A673 (cell line): ENCODE data around the gene RACK1. TPM values are rescaled to one million over a fixed set of nuclear protein-coding genes. Genes with fewer than 3 reads are reported as not detected.

Source experiments
- BruUV-seq: library from RNA; stranded (reverse); fragments of 400-500 nt; replicated peaks from 2 replicates; lab custom pipeline; 2021; lab: Mats Ljungman, UMichigan
- CTCF ChIA-PET: fragments of 300-600 bp; sonication (Branson Sonifier 250); formaldehyde crosslinking; loops from one replicate; lab custom pipeline; 2022; ENCODE audit warnings: antibody characterized with exemption; lab: Charles Lee
- POLR2A ChIA-PET: fragments of 300-600 bp; sonication (Branson Sonifier 250); formaldehyde crosslinking; loops from one replicate; lab custom pipeline; 2022; ENCODE audit warnings: antibody characterized with exemption; ENCODE audit not compliant: low non-redundant PET; lab: Charles Lee
- DNase-seq: peaks from one replicate; pipeline ENCODE4 v3.0.0-alpha.2; 2015; ENCODE audit warnings: low spot score
- H3K27ac ChIP-seq: fragments of 200-600 bp; sonication (generic); 2 replicates; pipeline ENCODE4 v1.5.1; 2016; ENCODE audit warnings: mixed run types, low read depth, mild to moderate bottlenecking, mixed read lengths, antibody characterized with exemption, low read length; ENCODE audit not compliant: poor library complexity, severe bottlenecking
- H3K27me3 ChIP-seq: fragments of 200-600 bp; sonication (generic); replicated peaks from 2 replicates; pipeline ENCODE4 v1.6.1; 2017; ENCODE audit warnings: mixed run types, low read depth, mild to moderate bottlenecking, mixed read lengths, antibody characterized with exemption, low read length; ENCODE audit not compliant: insufficient read depth, poor library complexity
- H3K36me3 ChIP-seq: fragments of 200-600 bp; sonication (generic); 2 replicates; pipeline ENCODE4 v1.6.1; 2016; ENCODE audit warnings: mixed run types, mild to moderate bottlenecking, mixed read lengths, antibody characterized with exemption, low read length; ENCODE audit not compliant: insufficient read depth, poor library complexity, severe bottlenecking
- H3K4me1 ChIP-seq: fragments of 200-600 bp; sonication (generic); 2 replicates; pipeline ENCODE4 v1.6.1; 2017; ENCODE audit warnings: mixed run types, mild to moderate bottlenecking, mixed read lengths, antibody characterized with exemption, low read length; ENCODE audit not compliant: insufficient read depth, poor library complexity, severe bottlenecking
- H3K4me3 ChIP-seq: fragments of 200-600 bp; sonication (generic); 2 replicates; pipeline ENCODE4 v1.5.1; 2016; ENCODE audit warnings: low read depth, mixed run types, mild to moderate bottlenecking, mixed read lengths, low read length; ENCODE audit not compliant: poor library complexity, severe bottlenecking
- H3K9me3 ChIP-seq: fragments of 200-600 bp; sonication (generic); 2 replicates; pipeline ENCODE4 v1.6.1; 2016; ENCODE audit warnings: mixed run types, low read depth, mild to moderate bottlenecking, mixed read lengths, antibody characterized with exemption, low read length; ENCODE audit not compliant: poor library complexity, severe bottlenecking
- CTCF ChIP-seq: fragments of 300-800, 200-600 bp; sonication (generic); conservative IDR thresholded peaks from 2 replicates; pipeline ENCODE4 v1.5.1; 2017; ENCODE audit warnings: low read depth, mild to moderate bottlenecking, antibody characterized with exemption, low read length, moderate library complexity, mixed read lengths
- EZH2 ChIP-seq: fragments of 200-600 bp; sonication (generic); IDR thresholded peaks from 2 replicates; pipeline ENCODE4 v1.6.1; 2017; ENCODE audit warnings: borderline replicate concordance, low read depth, mild to moderate bottlenecking, mixed read lengths, antibody characterized with exemption, low read length; ENCODE audit not compliant: poor library complexity, severe bottlenecking
- intact Hi-C: fragments of 100-400 bp; cut with micrococcal nuclease; formaldehyde crosslinking; loops from one replicate; pipeline ENCODE4 v1.10.0; 2022; ENCODE audit not compliant: unreplicated experiment
- total RNA-seq: library from RNA; stranded (reverse); gene quantifications from 2 replicates; pipeline ENCODE4 v1.2.3, GENCODE V29; 2021

Gene RACK1
- total RNA-seq, 1 experiment from 2014 or later = 1,719 TPM

GRCh38 chr5:181246276-181247049 is 2.8 kb upstream of the RACK1 start:
- DNase-seq = peak; percentile 79
- H3K36me3 ChIP-seq = peaks cover 16% of the 10 kb centered on the region
- BruUV-seq = TSS peak; percentile 28
- H3K9me3 ChIP-seq = no peaks in the 10 kb centered on the region
- intact Hi-C loops = no loop called here
- H3K27me3 ChIP-seq = no peaks in the 10 kb centered on the region
- peaks cover 28% of the 10 kb centered on the region for H3K4me1 ChIP-seq
- peak overlapping the region; percentile 82 for H3K4me3 ChIP-seq
- no peak for TF ChIP-seq EZH2
- no peak for TF ChIP-seq CTCF
- POLR2A ChIA-PET = no interaction called here
- peak overlapping the region; percentile 96 for H3K27ac ChIP-seq
- CTCF ChIA-PET = interaction anchor here (0.6 kb wide), 1 partner anchor 18 kb away, joined by 3 read pairs; no protein-coding TSS in a partner anchor

GRCh38 chr5:181245427-181246275 is 1.9 kb upstream of the RACK1 start:
- Histone ChIP-seq H3K36me3 (peaks cover 25% of the 10 kb centered on the region), H3K27ac (peak overlapping the region; percentile 96), H3K9me3 (no peaks in the 10 kb centered on the region), H3K27me3 (no peaks in the 10 kb centered on the region), H3K4me3 (peak overlapping the region; percentile 82), H3K4me1 (peaks cover 36% of the 10 kb centered on the region)
- POLR2A ChIA-PET = no interaction called here
- CTCF ChIA-PET = no interaction called here
- TF ChIP-seq EZH2 (no peak), CTCF (no peak)
- intact Hi-C loops = no loop called here
- no peak for DNase-seq
- no TSS peak for BruUV-seq

GRCh38 chr5:181243018-181243563 is 615 bp downstream of the RACK1 start:
- ChIA-PET POLR2A (no interaction called here), CTCF (no interaction called here)
- Histone ChIP-seq H3K4me1 (peaks cover 38% of the 10 kb centered on the region), H3K4me3 (peak overlapping the region; percentile 78), H3K27me3 (no peaks in the 10 kb centered on the region), H3K9me3 (no peaks in the 10 kb centered on the region), H3K27ac (peak overlapping the region; percentile 96), H3K36me3 (peaks cover 50% of the 10 kb centered on the region)
- intact Hi-C loops = no loop called here
- TF ChIP-seq CTCF (no peak), EZH2 (no peak)
- DNase-seq = no peak
- BruUV-seq = TSS peak; percentile 50
